Upper lobe of right lung (tissue), 1 donor: ENCODE data around the gene SPDYE3. TPM values are rescaled to one million over a fixed set of nuclear protein-coding genes. Genes with fewer than 3 reads are reported as not detected.
"Not testable (repeated sequence)": the region's sequence is repeated elsewhere in the genome, so short reads cannot be mapped to it uniquely, and the experiment has no call there.

Source experiments
- ATAC-seq: fragments of 200-7000 bp; cut with Tn5 transposase; one replicate; pipeline ENCODE4 v1.9.1; 2020; ENCODE audit warnings: mild to moderate bottlenecking, moderate library complexity
- DNase-seq: peaks from one replicate; pipeline ENCODE4 v3.0.0-alpha.2; 2020
- H3K27ac ChIP-seq: fragments of 200-600 bp; one replicate; pipeline ENCODE4 v1.8.0; 2022
- H3K27me3 ChIP-seq: fragments of 200-600 bp; one replicate; pipeline ENCODE4 v1.8.0; 2022; ENCODE audit warnings: mild to moderate bottlenecking
- H3K36me3 ChIP-seq: fragments of 200-600 bp; one replicate; pipeline ENCODE4 v1.8.0; 2022
- H3K4me1 ChIP-seq: fragments of 200-600 bp; one replicate; pipeline ENCODE4 v1.8.0; 2022
- H3K4me3 ChIP-seq: fragments of 200-600 bp; one replicate; pipeline ENCODE4 v1.8.0; 2022; ENCODE audit warnings: mild to moderate bottlenecking
- H3K9me3 ChIP-seq: fragments of 200-600 bp; one replicate; pipeline ENCODE4 v1.8.0; 2022
- intact Hi-C: fragments of 100-400 bp; cut with DNase I; formaldehyde crosslinking; loops from one replicate; pipeline ENCODE4 v1.11.0; 2022
- total RNA-seq: library from RNA; stranded (reverse); fragmentation: NEBNext Ultra II Directional; extraction: Animal tissue kit (Norgen Biotek cat#: 25700); gene quantifications from one replicate; pipeline ENCODE4 v1.2.1, GENCODE V29; 2021
- TF ChIP-seq, protein P1 (sequence below): fragments of 200-600 bp; IDR thresholded peaks from one replicate; pipeline ENCODE4 v1.8.0; 2022; ENCODE audit warnings: antibody characterized with exemption
- donor health status: DM: no; HTN: yes; CAD: no; lungs with severe emphysema.

SPDYE3 gene
- total RNA-seq, 1 donor from 2014 or later, result not detected

DNA sequence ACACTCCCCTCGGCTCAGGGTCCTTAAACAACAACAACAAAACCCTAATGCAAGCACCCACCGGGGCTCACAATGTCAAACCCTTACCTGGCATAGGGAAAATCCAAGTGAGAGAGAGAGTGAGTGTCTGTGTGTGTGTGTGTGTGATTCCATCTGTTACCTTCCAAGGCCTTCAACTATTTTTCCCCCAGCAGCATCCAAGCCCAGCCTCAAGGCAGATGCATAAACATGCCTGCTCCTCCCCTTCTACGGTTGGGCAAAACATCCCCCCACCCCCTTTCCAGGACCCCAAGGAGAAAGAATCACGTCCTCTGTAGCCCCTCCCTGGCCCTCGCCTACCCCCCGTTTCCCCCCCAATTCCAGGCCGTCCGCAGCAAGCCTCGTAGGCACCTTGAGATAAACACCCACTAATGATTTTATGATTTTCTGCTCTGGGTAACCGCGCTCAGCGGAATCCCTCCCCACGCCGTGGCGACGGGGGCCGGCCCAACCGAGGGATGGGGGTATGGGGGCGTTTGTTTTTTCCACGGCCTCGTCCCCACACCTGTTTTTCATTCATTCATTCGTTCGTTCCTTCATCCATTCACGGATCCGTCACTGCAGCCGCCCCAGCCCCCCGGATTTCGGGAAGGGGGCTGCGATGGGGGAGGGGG lies 36.4 kb upstream of the SPDYE3 start:
- H3K27me3 ChIP-seq, H3K9me3 ChIP-seq, H3K27ac ChIP-seq, DNase-seq, ATAC-seq, intact Hi-C loops, H3K36me3 ChIP-seq, H3K4me1 ChIP-seq: not testable (repeated sequence)
- peak overlapping the region; percentile 67 for H3K4me3 ChIP-seq

DNA sequence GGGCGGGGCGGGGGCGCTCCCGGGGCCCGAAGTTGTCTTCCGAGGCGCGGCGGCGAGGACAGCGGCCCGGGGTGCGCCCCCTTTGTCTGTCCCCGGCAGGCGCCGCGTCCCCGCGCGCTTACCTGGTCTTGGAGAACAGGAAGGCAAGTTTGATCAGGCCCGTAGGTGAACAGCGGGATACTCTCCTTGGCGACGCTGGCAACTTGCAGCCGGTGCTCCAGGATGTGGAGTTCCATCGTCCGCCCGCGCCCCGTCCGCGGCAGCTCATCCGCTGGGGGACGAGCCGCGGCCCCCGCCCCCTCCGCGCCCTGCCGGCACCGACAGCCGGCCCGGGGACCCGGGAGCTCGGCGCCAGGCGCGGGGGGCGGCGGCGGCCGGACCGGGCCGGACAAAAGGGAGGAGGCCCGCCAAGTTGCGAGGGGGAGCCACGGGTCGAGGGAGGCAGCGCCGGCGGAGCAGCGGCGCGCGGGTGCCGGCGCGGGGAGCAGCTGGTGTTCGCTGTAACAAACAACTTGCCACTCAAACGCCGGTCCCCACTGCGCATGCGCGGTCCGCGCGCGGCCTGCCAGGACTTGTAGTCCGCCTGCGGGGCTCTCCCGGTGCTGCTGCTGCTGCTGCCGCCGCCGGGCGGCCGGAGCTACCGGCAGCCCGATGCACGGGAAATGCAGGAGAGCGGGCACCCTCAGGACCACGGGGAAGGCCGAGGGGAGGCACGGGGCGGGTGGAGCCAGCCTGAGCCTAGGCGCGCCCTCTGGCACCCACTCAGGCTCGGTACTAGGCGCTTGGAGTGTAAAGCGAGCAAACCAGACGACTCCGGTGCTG lies 35.6 kb upstream of the SPDYE3 start:
- no peaks in the 10 kb centered on the region for H3K36me3 ChIP-seq
- no peaks in the 10 kb centered on the region for H3K27me3 ChIP-seq
- DNase-seq, result peak; percentile 99
- TF ChIP-seq, protein P1, sequence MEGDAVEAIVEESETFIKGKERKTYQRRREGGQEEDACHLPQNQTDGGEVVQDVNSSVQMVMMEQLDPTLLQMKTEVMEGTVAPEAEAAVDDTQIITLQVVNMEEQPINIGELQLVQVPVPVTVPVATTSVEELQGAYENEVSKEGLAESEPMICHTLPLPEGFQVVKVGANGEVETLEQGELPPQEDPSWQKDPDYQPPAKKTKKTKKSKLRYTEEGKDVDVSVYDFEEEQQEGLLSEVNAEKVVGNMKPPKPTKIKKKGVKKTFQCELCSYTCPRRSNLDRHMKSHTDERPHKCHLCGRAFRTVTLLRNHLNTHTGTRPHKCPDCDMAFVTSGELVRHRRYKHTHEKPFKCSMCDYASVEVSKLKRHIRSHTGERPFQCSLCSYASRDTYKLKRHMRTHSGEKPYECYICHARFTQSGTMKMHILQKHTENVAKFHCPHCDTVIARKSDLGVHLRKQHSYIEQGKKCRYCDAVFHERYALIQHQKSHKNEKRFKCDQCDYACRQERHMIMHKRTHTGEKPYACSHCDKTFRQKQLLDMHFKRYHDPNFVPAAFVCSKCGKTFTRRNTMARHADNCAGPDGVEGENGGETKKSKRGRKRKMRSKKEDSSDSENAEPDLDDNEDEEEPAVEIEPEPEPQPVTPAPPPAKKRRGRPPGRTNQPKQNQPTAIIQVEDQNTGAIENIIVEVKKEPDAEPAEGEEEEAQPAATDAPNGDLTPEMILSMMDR, result peak; percentile 35
- peak; percentile 95 for ATAC-seq
- no peak overlapping the region for H3K27ac ChIP-seq
- peak overlapping the region; percentile 67 for H3K4me3 ChIP-seq
- no peaks in the 10 kb centered on the region for H3K9me3 ChIP-seq
- intact Hi-C loops, result no loop called here
- H3K4me1 ChIP-seq, result no peaks in the 10 kb centered on the region

DNA sequence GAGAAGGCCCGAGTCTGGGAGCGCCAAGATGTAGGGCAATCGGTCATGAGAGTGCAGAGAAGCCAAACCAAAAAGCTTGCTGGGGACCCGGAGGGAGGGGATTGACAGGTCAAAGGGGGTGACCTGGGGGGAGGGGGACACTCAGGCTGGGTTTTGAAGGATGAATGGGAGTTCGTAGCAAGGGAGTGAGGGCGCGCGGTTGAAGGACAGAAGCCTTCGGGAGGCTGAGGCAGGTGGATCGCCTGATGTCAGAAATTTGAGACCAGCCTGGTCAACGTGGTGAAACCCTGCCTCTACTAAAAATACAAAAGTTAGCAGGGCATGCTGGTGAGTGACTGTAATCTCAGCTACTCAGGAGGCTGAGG lies 35.0 kb upstream of the SPDYE3 start:
- H3K27me3 ChIP-seq, DNase-seq, H3K36me3 ChIP-seq, ATAC-seq, intact Hi-C loops, H3K27ac ChIP-seq, H3K4me1 ChIP-seq, H3K9me3 ChIP-seq: not testable (repeated sequence)
- peak overlapping the region; percentile 67 for H3K4me3 ChIP-seq

DNA sequence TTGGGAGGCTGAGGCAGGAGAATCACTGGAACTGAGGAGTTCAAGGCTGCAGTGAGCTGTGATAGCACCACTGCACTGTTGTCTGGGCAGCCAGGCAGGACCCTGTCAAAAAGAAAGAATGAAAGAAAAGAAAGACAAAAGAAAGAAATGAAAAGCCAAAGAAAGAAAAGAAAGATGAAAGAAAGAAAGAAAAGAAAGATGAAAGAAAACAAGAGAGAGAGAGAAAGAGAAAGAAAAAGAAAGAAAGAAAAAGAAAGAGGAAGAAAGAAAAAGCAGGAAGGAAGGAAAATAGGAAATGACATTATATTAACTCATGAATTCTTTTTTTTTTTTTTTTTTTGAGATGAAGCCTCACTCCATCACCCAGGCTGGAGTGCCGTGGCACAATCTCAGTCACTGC lies 32.4 kb upstream of the SPDYE3 start:
- Histone ChIP-seq H3K9me3 (no peaks in the 10 kb centered on the region), H3K4me1 (no peaks in the 10 kb centered on the region), H3K27ac (no peak overlapping the region), H3K4me3 (no peak overlapping the region), H3K27me3 (no peaks in the 10 kb centered on the region), H3K36me3 (no peaks in the 10 kb centered on the region)
- ATAC-seq, result no peak
- DNase-seq, result no peak
- TF ChIP-seq, protein P1, result no peak
- intact Hi-C loops, result no loop called here

DNA sequence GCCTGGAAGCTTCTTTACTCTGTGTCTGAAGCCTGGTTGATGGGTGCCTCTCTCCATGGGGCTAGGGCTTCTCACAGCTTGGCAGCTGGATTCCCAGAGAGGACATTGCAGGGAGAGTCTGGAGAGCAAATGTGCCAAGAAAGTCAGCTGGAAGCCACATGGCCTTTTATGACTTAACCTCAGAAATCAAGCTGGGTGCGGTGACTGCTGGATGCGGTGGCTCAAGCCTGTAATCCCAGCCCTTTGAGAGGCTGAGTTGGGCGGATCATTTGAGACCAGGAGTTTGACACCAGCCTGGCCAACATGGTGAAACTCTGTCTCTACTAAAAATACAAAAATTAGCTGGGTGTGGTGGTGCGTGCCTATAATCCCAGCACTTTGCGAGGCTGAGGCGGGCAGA lies 31.4 kb upstream of the SPDYE3 start:
- H3K4me3 ChIP-seq, DNase-seq, H3K9me3 ChIP-seq, H3K4me1 ChIP-seq, ATAC-seq, H3K36me3 ChIP-seq, H3K27me3 ChIP-seq, intact Hi-C loops, H3K27ac ChIP-seq: not testable (repeated sequence)

DNA sequence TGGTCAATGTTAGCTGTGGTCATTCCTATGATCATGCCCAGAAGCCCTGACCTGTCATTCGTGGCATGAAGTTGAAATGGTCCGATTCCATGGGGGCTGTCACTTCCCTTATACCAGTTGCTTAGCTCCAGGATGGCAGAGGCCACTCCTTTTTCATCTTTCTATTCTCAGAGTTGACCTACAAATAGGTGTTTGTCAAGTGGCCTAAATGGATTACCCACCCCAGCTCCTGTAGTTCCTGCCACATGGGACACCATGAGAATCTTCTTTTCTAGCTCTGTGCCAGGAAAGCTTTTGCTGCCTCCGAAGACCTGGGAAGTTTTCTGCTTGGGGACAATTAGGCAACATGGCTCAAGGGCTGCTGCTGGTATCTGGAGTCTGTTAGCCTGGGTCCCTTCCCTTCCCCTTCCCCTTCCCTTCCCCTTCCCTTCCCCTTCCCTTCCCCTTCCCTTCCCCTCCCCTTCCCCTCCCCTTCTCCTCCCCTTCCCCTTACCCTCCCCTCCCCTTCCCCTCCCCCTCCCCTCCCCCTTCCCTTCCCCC lies 25.4 kb upstream of the SPDYE3 start:
- H3K27me3 ChIP-seq, H3K36me3 ChIP-seq, H3K27ac ChIP-seq, intact Hi-C loops, H3K9me3 ChIP-seq, ATAC-seq, DNase-seq, H3K4me3 ChIP-seq, H3K4me1 ChIP-seq: not testable (repeated sequence)

DNA sequence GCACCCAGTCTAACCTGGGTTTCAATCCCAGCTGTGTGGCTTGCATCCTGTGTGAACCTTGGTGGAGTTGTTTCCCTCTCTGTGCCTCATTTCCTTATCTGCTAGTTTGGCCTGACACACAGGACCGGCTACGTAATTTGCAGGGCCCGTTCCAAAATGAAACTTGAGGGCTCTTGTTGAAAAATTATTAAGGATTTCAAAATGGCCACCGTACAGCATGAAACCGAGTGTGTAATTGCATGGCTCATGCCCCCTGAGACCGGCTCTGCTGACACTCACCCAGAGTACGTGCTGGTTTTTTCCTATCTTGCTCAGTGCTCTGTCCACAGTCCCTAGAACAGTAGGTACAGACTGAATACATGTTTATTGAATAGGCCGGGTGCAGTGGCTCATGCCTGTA lies 24.4 kb upstream of the SPDYE3 start:
- H3K36me3 ChIP-seq, H3K9me3 ChIP-seq, DNase-seq, H3K27me3 ChIP-seq, H3K4me3 ChIP-seq, ATAC-seq, H3K27ac ChIP-seq, intact Hi-C loops, H3K4me1 ChIP-seq: not testable (repeated sequence)

DNA sequence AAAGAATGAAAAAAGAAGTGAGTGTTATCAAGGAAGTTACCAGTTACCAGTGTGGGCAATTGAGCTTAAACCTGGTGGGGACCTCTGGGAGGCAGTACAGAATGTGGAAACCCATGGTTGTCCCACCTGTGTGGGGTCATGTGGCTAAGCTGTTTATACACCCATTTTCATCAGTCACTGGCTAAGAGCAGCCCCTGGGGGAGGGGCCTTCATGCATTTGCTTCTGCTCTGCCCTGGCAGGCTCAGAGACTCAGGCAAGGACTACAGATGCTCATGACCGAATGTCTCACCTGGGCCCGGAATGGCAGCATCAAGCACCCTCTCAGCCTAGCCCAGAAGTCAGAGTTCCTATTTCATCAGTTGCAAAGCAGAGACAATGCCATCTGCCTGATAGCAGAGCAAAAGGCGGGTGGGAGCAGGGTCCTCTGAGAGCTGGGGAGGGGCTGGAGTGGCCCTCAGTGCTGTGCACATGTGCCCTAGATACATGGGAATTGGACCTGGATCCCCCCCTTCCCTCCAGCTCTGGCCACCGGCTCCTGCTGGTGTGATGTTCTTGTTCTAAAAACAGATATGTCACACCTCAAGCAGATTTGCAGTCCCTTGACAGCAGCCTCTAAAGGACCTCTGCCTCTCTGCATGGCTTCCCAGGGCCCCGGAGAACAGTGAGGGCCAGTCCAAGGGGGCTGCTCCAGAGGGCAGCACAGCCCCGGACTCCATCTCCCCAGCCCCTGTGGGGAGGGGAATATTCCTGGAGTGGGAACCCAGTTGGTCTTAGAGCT lies 20.1 kb upstream of the SPDYE3 start:
- H3K4me1 ChIP-seq, H3K36me3 ChIP-seq, intact Hi-C loops, DNase-seq, ATAC-seq, H3K27me3 ChIP-seq, H3K27ac ChIP-seq, H3K4me3 ChIP-seq, H3K9me3 ChIP-seq: not testable (repeated sequence)

DNA sequence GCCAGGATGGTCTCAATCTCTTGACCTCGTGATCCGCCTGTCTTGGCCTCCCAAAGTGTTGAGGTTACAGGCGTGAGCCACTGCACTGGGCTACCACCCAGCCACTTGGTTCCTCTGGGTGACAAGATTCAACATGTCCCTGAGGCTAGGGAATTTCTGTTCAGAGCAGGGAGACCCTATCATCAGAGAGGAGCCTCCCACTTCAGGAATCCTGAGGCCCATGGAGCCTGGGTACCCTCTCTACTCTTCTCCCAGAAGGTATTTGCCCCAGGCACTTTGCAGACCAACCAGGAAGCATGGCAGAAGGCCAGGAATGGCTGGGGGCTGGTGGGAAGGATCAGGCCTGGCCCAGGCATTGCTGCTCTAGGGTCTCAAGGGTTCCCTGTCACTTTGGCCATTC lies 19.2 kb upstream of the SPDYE3 start:
- H3K4me1 ChIP-seq, DNase-seq, H3K36me3 ChIP-seq, H3K4me3 ChIP-seq, H3K27ac ChIP-seq, H3K27me3 ChIP-seq, ATAC-seq, intact Hi-C loops, H3K9me3 ChIP-seq: not testable (repeated sequence)

DNA sequence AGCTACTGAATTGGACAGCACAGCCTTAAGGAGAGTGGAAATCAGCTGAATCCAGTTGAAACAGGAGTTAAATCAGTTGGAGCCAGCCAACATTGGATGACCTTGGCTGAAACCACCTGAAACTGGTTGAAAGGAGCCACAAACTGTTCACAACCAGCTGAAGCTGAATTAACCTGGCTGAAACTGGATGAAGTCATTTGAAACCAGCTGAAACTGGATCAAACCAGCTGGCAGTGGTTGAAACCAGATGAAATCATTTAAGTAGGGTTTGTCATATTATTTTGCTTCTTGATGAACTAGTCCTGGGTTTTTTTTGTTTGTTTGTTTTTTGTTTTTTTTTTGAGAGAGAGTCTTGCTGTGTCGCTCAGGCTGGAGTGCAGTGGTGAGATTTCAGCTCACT lies 15.3 kb upstream of the SPDYE3 start:
- intact Hi-C loops, ATAC-seq, H3K4me3 ChIP-seq, H3K27me3 ChIP-seq, H3K4me1 ChIP-seq, DNase-seq, H3K27ac ChIP-seq, H3K9me3 ChIP-seq, H3K36me3 ChIP-seq: not testable (repeated sequence)

DNA sequence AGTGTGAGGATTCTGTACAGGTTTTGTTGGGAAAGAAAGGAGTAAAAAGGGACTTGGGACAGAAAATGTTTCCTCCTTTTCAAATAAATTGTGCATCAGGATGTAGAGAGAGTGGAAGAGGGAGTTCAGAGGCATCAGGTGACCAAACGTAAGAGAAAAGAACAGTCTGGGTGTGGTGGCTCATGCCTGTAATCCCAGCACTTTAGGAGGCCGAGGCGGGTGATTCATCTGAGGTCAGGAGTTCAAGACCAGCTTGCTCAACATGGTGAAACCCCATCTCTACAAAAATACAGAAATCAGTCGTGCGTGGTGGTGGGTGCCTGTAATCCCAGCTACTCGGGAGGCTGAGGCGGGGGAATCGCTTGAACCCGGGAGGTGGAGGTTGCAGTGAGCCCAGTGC lies 12.2 kb upstream of the SPDYE3 start:
- ATAC-seq, H3K4me1 ChIP-seq: not testable (repeated sequence)

More for the DNA sequence above, 12.2 kb upstream of the SPDYE3 start:
- H3K27ac ChIP-seq, DNase-seq, intact Hi-C loops, H3K4me3 ChIP-seq, H3K27me3 ChIP-seq, H3K9me3 ChIP-seq, H3K36me3 ChIP-seq: not testable (repeated sequence)
